HL-60 (cell line): ENCODE results near the gene TMEM239.

ENCODE experiments used
- DNase-seq, 2 experiments: peaks; one replicate each; pipeline ENCODE4 v3.0.0-alpha.2; 2010 to 2020; ENCODE audit warnings: low read depth in 1 of 2, low spot score in 1 of 2
- H3K27ac ChIP-seq: fragments of 250-450 bp; sonication (Bioruptor Pico); replicated peaks from 2 replicates; pipeline ENCODE4 v1.5.1; 2020; ENCODE audit warnings: mild to moderate bottlenecking, moderate library complexity
- H3K27me3 ChIP-seq: fragments of 250-450 bp; sonication (Bioruptor Pico); 2 replicates; pipeline ENCODE4 v1.5.1; 2021; ENCODE audit warnings: mild to moderate bottlenecking, moderate library complexity; ENCODE audit not compliant: insufficient read depth, poor library complexity, severe bottlenecking
- H3K4me3 ChIP-seq: replicated peaks from 2 replicates; pipeline ENCODE4 v1.5.1; 2011; ENCODE audit warnings: mild to moderate bottlenecking, control low read depth, low read length; ENCODE audit not compliant: insufficient read depth
- CTCF ChIP-seq: IDR thresholded peaks from one replicate; pipeline ENCODE4 v1.5.1; 2011; ENCODE audit warnings: low read length, control low read depth, inconsistent platforms; ENCODE audit not compliant: insufficient read depth
- GABPA ChIP-seq: IDR thresholded peaks from 2 replicates; pipeline ENCODE4 v1.6.1; 2012; ENCODE audit warnings: low read depth
- POLR2AphosphoS5 ChIP-seq: IDR thresholded peaks from 2 replicates; pipeline ENCODE4 v1.6.1; 2012; ENCODE audit warnings: low read depth
- SPI1 ChIP-seq: IDR thresholded peaks from 2 replicates; pipeline ENCODE4 v1.6.1; 2012; ENCODE audit warnings: low read depth, mild to moderate bottlenecking, borderline replicate concordance
- TF ChIP-seq, protein P1 (sequence below): IDR thresholded peaks from 2 replicates; pipeline ENCODE4 v1.6.1; 2012; ENCODE audit warnings: low read depth; ENCODE audit not compliant: insufficient replicate concordance

Gene TMEM239

DNA sequence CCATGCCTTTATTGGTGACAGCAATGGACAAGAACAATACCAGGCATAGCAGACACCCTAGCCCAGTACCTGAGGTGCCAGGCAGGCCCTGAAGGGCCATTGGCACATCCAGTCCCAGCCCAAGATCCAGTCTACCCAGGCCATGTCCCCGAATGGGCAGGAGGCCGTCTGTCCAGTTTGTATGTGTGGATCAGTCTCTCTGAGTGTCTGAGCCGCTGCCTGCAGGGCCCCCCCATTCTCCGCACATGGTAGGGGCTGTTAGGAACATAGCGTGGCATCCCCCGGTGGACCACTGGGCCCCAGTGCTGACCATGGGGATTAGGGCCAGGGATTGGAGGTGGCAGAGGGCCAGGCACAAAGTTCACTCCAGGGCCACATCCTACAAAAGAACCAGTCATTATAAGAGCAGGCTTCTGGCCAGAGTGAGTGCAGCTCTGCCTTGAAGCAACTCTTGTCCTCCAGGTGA lies 19.2 kb downstream of the TMEM239 start:
- H3K4me3 ChIP-seq = no peak overlapping the region
- DNase-seq = no peak
- no peaks in the 10 kb centered on the region for H3K27me3 ChIP-seq
- H3K27ac ChIP-seq = no peak overlapping the region
- TF ChIP-seq CTCF = no peak
- TF ChIP-seq, protein P1, sequence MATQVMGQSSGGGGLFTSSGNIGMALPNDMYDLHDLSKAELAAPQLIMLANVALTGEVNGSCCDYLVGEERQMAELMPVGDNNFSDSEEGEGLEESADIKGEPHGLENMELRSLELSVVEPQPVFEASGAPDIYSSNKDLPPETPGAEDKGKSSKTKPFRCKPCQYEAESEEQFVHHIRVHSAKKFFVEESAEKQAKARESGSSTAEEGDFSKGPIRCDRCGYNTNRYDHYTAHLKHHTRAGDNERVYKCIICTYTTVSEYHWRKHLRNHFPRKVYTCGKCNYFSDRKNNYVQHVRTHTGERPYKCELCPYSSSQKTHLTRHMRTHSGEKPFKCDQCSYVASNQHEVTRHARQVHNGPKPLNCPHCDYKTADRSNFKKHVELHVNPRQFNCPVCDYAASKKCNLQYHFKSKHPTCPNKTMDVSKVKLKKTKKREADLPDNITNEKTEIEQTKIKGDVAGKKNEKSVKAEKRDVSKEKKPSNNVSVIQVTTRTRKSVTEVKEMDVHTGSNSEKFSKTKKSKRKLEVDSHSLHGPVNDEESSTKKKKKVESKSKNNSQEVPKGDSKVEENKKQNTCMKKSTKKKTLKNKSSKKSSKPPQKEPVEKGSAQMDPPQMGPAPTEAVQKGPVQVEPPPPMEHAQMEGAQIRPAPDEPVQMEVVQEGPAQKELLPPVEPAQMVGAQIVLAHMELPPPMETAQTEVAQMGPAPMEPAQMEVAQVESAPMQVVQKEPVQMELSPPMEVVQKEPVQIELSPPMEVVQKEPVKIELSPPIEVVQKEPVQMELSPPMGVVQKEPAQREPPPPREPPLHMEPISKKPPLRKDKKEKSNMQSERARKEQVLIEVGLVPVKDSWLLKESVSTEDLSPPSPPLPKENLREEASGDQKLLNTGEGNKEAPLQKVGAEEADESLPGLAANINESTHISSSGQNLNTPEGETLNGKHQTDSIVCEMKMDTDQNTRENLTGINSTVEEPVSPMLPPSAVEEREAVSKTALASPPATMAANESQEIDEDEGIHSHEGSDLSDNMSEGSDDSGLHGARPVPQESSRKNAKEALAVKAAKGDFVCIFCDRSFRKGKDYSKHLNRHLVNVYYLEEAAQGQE = no peak
- TF ChIP-seq POLR2AphosphoS5 = no peak

DNA sequence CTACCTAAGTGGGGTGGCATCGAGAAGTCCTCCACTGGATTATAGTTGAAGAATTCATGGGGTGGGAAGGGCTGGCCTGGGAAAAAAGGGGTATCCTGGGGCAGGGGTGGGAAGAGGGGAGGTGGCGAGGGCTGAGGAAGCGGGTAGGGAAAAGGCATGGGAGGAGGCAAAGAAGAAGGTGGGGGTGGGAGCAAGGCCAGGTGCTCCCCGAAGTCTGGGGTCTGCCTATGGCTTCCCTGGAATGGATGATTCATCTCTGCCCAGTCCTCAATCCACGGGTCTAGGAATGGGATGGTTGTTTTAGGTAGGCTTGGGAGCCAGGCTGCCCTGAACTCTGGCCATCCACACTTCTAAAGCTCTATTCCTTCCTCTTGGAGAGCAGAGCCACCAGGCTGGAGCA lies 19.9 kb downstream of the TMEM239 start:
- TF ChIP-seq GABPA (no peak), CTCF (no peak), SPI1 (no peak), POLR2AphosphoS5 (no peak)
- TF ChIP-seq, protein P1 = no peak
- no peak for DNase-seq
- Histone ChIP-seq H3K27ac (no peak overlapping the region), H3K4me3 (no peak overlapping the region), H3K27me3 (no peaks in the 10 kb centered on the region)

DNA sequence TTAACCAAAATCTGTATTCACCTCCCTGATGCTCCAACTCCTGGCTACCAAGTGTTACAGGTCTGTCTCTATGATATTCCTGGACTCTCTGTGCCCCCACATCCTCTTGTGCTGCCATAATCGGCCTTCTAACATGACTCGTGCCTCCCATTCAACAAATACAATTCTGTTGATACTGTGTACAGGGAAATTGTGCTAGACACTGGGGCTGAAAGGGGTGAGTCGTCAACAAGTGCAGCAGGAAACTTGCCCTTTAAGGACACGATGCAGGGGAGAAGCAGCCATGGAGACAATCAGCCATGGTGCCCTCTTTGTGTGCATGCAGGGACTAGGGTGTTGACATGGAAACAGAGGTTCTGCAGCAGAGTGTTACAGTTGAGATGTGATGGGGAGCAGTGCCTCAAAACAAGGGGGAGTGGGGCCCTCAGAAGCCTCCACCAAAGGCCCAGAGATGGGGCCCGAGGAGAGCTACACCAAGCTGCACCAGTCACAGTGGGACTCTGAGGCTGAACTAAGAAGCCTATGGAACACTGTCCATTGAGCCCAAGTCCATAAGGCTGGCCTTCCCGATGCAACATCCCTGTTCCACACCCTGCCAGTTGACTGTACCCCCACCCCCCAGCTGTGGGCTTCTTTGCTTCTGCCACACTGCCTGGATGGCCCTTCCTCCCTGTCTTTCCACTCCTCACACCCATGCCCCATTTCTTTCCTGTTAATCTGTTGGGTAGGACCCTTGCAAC lies 21.2 kb downstream of the TMEM239 start:
- no peak for DNase-seq
- TF ChIP-seq, protein P1 = no peak
- TF ChIP-seq POLR2AphosphoS5 = no peak
- TF ChIP-seq CTCF = no peak
- TF ChIP-seq SPI1 = no peak
- no peak for TF ChIP-seq GABPA

More for the DNA sequence above, 21.2 kb downstream of the TMEM239 start:
- no peaks in the 10 kb centered on the region for H3K27me3 ChIP-seq
- no peak overlapping the region for H3K27ac ChIP-seq
- no peak overlapping the region for H3K4me3 ChIP-seq
